Fibroblast of the aortic adventitia (primary cell): ENCODE data around the gene MAPK7. TPM values are rescaled to one million over a fixed set of nuclear protein-coding genes. Genes with fewer than 3 reads are reported as not detected.

Experiments used
- DNase-seq: peaks from one replicate; pipeline ENCODE4 v3.0.0-alpha.2; 2010; ENCODE audit warnings: low read depth
- H3K4me3 ChIP-seq: 2 replicates; pipeline ENCODE4 v1.5.1; 2011; ENCODE audit warnings: low read depth, mild to moderate bottlenecking, control low read depth, low read length, moderate library complexity
- CTCF ChIP-seq: IDR thresholded peaks from 2 replicates; pipeline ENCODE4 v1.5.1; 2011; ENCODE audit warnings: mild to moderate bottlenecking, low read length, control low read depth, inconsistent platforms; ENCODE audit not compliant: insufficient read depth
- total RNA-seq: library from RNA; depleted of rRNA; stranded (reverse); fragments of >200 nt; gene quantifications from 2 replicates; pipeline ENCODE4 v1.2.3, GENCODE V29; 2012; ENCODE audit warnings: low replicate concordance

The MAPK7 gene
- total RNA-seq, 1 donor = 24.0 TPM

GRCh38 chr17:19410875-19411620 is 32.8 kb downstream of the MAPK7 start, which contains the start of gene RNF112:
TSS of gene RNF112 (plus strand) at chr17:19411232. CDS start at chr17:19411409, 177 bp downstream.
- DNase-seq = peak; percentile 66
- peak within 1 kb of the TSS; percentile 44 for H3K4me3 ChIP-seq
- peak; percentile 13 for TF ChIP-seq CTCF

- no peak for DNase-seq
- TF ChIP-seq CTCF = no peak
- no peak overlapping the region for H3K4me3 ChIP-seq
Observed at GRCh38 chr17:19411631-19412030, 33.3 kb downstream of the MAPK7 start.

- DNase-seq = no peak
- no peak for TF ChIP-seq CTCF
- no peak overlapping the region for H3K4me3 ChIP-seq
Observed at GRCh38 chr17:19412510-19412909, 34.2 kb downstream of the MAPK7 start.

GRCh38 chr17:19412984-19413383 is 34.7 kb downstream of the MAPK7 start:
- DNase-seq = no peak
- TF ChIP-seq CTCF = no peak

GRCh38 chr17:19413761-19414160 is 35.5 kb downstream of the MAPK7 start:
- no peak for DNase-seq
- TF ChIP-seq CTCF = no peak
- H3K4me3 ChIP-seq = no peak overlapping the region

More at GRCh38 chr17:19412984-19413383, 34.7 kb downstream of the MAPK7 start:
- H3K4me3 ChIP-seq = no peak overlapping the region

- no peak overlapping the region for H3K4me3 ChIP-seq
- TF ChIP-seq CTCF = no peak
- no peak for DNase-seq
Observed at GRCh38 chr17:19414396-19415280, 36.3 kb downstream of the MAPK7 start.
